Measurements from ENCODE around the gene ITPRIPL2. TPM values are rescaled to one million over a fixed set of nuclear protein-coding genes. Genes with fewer than 3 reads are reported as not detected.

ITPRIPL2 gene
- total RNA-seq = 39.2 to 40.0 TPM (median 39.3 TPM) in 3 replicates

DNA sequence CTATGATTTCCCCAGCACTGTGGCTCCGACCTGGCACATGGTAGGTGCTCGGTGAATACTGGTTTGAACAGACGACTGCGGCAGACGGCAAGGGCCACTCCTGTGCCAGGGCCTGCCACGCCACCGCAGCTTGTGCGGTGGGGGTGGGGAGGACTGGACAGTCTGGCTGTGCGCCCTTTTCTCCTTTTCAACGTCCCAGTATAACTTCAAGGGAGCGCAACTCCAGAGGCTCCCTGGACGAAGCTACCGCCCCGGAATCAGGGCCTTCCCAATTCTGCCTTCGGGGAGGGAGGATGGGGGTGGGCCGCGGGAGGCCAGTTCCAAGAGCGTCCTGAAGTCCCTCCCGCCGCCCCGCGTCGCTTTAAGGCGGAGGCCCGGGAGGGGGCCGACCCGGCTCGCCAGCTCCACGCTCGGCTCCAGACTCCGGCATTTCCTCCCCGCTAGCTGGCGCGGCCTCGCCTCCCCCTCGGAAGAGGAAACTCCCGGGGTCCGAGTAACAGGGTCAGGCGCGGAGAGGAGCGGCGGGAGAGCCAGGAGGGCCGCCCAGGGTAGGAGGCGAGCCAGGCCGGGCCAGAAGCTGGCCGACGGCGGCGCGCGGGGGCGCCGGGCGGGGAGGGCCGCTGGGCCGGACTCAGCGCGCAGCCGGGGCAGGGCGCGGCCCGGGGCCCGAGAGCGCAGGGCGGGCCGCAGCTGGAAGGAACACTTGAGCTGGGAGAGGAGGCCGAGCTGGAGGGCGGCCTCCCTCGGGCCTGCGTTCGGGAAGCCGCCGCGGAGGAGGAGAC is at the start of gene ITPRIPL2:
Gene ITPRIPL2, plus strand, starts transcription at position 388 of the 782 bp plus-strand sequence. CDS start 498 bp downstream, outside the sequence.
- peak within 1 kb of the TSS; percentile 92 for H3K27ac Mint-ChIP-seq
- H3K4me3 Mint-ChIP-seq = peak within 1 kb of the TSS; percentile 80
- TF ChIP-seq, protein P1, sequence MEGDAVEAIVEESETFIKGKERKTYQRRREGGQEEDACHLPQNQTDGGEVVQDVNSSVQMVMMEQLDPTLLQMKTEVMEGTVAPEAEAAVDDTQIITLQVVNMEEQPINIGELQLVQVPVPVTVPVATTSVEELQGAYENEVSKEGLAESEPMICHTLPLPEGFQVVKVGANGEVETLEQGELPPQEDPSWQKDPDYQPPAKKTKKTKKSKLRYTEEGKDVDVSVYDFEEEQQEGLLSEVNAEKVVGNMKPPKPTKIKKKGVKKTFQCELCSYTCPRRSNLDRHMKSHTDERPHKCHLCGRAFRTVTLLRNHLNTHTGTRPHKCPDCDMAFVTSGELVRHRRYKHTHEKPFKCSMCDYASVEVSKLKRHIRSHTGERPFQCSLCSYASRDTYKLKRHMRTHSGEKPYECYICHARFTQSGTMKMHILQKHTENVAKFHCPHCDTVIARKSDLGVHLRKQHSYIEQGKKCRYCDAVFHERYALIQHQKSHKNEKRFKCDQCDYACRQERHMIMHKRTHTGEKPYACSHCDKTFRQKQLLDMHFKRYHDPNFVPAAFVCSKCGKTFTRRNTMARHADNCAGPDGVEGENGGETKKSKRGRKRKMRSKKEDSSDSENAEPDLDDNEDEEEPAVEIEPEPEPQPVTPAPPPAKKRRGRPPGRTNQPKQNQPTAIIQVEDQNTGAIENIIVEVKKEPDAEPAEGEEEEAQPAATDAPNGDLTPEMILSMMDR (IDR thresholded peaks at IDR 0.05; ENCODE audit: unreplicated experiment) = no peak
- no peaks in the 10 kb centered on the region for H3K9me3 Mint-ChIP-seq
- no peaks in the 10 kb centered on the region for H3K27me3 Mint-ChIP-seq (ENCODE audit: low read depth)
- DNase-seq (ENCODE audit: low spot score in 2 of 2, unreplicated experiment in 2 of 2) = peak; percentile 55 to 76
- peaks cover 28% of the 10 kb centered on the region for H3K4me1 Mint-ChIP-seq
- no peaks in the 10 kb centered on the region for H3K36me3 Mint-ChIP-seq

- Mint-ChIP-seq H3K4me1 (peaks cover 15% of the 10 kb centered on the region), H3K4me3 (peak overlapping the region; percentile 97), H3K36me3 (no peaks in the 10 kb centered on the region), H3K27me3 (ENCODE audit: low read depth) (no peaks in the 10 kb centered on the region), H3K27ac (peak overlapping the region; percentile 97), H3K9me3 (no peaks in the 10 kb centered on the region)
- TF ChIP-seq, protein P1 (IDR thresholded peaks at IDR 0.05; ENCODE audit: unreplicated experiment) = no peak
- no peak for DNase-seq (ENCODE audit: low spot score in 2 of 2, unreplicated experiment in 2 of 2)
Measured at GRCh38 chr16:19066988-19067348, 46.8 kb upstream of the ITPRIPL2 start.

DNA sequence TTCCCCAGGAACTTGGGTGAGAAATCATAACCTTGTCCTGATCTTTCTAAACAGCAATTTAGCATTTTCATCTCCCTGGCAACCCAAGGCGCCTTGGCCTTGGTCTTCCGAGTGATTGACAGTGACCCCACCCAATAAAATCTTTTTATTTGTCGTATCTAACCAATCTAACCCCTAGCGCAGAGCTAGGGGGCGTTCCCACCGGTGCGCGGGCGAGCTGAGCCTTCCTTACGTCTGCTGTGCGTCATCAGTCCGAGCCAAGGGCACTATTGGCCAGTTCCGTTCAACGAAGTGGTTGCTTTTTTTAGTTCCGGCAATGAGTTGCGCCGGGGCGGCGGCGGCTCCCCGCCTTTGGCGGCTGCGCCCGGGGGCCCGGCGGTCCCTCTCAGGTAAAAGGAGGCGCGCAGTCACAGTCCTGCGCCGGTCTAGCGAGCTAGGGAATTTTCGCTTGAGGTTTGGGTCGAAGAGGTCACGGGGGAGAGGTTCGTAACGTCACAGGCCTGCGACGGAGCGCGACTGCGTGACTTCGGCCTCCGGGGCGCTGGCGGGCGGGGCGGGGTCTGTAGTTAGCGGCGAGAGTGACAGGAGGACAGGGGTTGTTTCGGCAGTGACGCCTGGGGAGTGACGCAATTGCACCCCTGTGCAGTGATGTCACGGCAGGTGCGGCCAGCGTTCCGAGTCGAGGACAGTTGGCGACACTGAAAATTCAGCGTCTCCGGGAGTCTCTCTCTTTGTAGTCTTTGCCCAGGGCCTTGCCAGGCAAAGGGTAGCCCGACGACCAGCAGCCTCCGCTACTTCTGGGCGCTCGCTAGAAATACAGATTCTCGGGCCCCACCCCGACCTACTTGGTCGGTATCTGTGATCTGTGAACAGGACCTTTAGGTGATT is 46.2 kb upstream of the ITPRIPL2 start, which contains the start of gene COQ7:
Gene COQ7, plus strand, starts transcription at position 266 of the 888 bp plus-strand sequence. Its CDS starts 51 bp downstream, at position 317.
- DNase-seq (ENCODE audit: low spot score in 2 of 2, unreplicated experiment in 2 of 2) = peak; percentile 92 to 95
- TF ChIP-seq, protein P1 (IDR thresholded peaks at IDR 0.05; ENCODE audit: unreplicated experiment) = peak; percentile 12
- H3K36me3 Mint-ChIP-seq = peaks cover 2% of the 10 kb centered on the region
- peak within 1 kb of the TSS; percentile 97 for H3K4me3 Mint-ChIP-seq
- no peaks in the 10 kb centered on the region for H3K27me3 Mint-ChIP-seq (ENCODE audit: low read depth)
- H3K9me3 Mint-ChIP-seq = no peaks in the 10 kb centered on the region
- peak within 1 kb of the TSS; percentile 97 for H3K27ac Mint-ChIP-seq
- peaks cover 15% of the 10 kb centered on the region for H3K4me1 Mint-ChIP-seq

- Mint-ChIP-seq H3K27ac (peak overlapping the region; percentile 97), H3K36me3 (peaks cover 3% of the 10 kb centered on the region), H3K4me3 (peak overlapping the region; percentile 97), H3K9me3 (no peaks in the 10 kb centered on the region), H3K27me3 (ENCODE audit: low read depth) (no peaks in the 10 kb centered on the region), H3K4me1 (peaks cover 15% of the 10 kb centered on the region)
- TF ChIP-seq, protein P1 (IDR thresholded peaks at IDR 0.05; ENCODE audit: unreplicated experiment) = no peak
- DNase-seq (ENCODE audit: low spot score in 2 of 2, unreplicated experiment in 2 of 2) = no peak
Measured at GRCh38 chr16:19068237-19068815, 45.4 kb upstream of the ITPRIPL2 start.
